IgD-negative memory B cell (primary cell): Measurements from ENCODE around the gene CENPF. TPM values are rescaled to one million over a fixed set of nuclear protein-coding genes. Genes with fewer than 3 reads are reported as not detected.

ENCODE experiments used
- H3K27ac Mint-ChIP-seq, 3 donors: one replicate each; pipeline ENCODE4 v1.8.0; 2020 to 2022; ENCODE audit warnings: mild to moderate bottlenecking in 3 of 3, mixed read lengths in 3 of 3, moderate library complexity in 1 of 3
- H3K27me3 Mint-ChIP-seq: one replicate; pipeline ENCODE4 v1.8.0; 2021; ENCODE audit warnings: mixed read lengths
- H3K36me3 Mint-ChIP-seq: one replicate; pipeline ENCODE4 v1.8.0; 2020; ENCODE audit warnings: mild to moderate bottlenecking, mixed read lengths
- H3K4me1 Mint-ChIP-seq, 3 donors: one replicate each; pipeline ENCODE4 v1.8.0; 2020 to 2022; ENCODE audit warnings: mixed read lengths in 3 of 3, mild to moderate bottlenecking in 1 of 3
- H3K4me3 Mint-ChIP-seq, 4 donors: one replicate each; pipeline ENCODE4 v1.8.0; 2020 to 2022; ENCODE audit warnings: mild to moderate bottlenecking in 4 of 4, mixed read lengths in 4 of 4, moderate library complexity in 3 of 4
- H3K9me3 Mint-ChIP-seq, 3 donors: one replicate each; pipeline ENCODE4 v1.8.0; 2020 to 2021; ENCODE audit warnings: mixed read lengths in 3 of 3, mild to moderate bottlenecking in 1 of 3
- polyA plus RNA-seq: library from polyadenylated mRNA; unstranded; fragments of 300-500 nt; fragmentation: Illumina TruSeq; gene quantifications from one replicate; pipeline ENCODE4 v1.2.3, GENCODE V29; 2021

The CENPF gene, protein sequence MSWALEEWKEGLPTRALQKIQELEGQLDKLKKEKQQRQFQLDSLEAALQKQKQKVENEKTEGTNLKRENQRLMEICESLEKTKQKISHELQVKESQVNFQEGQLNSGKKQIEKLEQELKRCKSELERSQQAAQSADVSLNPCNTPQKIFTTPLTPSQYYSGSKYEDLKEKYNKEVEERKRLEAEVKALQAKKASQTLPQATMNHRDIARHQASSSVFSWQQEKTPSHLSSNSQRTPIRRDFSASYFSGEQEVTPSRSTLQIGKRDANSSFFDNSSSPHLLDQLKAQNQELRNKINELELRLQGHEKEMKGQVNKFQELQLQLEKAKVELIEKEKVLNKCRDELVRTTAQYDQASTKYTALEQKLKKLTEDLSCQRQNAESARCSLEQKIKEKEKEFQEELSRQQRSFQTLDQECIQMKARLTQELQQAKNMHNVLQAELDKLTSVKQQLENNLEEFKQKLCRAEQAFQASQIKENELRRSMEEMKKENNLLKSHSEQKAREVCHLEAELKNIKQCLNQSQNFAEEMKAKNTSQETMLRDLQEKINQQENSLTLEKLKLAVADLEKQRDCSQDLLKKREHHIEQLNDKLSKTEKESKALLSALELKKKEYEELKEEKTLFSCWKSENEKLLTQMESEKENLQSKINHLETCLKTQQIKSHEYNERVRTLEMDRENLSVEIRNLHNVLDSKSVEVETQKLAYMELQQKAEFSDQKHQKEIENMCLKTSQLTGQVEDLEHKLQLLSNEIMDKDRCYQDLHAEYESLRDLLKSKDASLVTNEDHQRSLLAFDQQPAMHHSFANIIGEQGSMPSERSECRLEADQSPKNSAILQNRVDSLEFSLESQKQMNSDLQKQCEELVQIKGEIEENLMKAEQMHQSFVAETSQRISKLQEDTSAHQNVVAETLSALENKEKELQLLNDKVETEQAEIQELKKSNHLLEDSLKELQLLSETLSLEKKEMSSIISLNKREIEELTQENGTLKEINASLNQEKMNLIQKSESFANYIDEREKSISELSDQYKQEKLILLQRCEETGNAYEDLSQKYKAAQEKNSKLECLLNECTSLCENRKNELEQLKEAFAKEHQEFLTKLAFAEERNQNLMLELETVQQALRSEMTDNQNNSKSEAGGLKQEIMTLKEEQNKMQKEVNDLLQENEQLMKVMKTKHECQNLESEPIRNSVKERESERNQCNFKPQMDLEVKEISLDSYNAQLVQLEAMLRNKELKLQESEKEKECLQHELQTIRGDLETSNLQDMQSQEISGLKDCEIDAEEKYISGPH (N-terminal part only)
- polyA plus RNA-seq = 0.29 TPM

DNA sequence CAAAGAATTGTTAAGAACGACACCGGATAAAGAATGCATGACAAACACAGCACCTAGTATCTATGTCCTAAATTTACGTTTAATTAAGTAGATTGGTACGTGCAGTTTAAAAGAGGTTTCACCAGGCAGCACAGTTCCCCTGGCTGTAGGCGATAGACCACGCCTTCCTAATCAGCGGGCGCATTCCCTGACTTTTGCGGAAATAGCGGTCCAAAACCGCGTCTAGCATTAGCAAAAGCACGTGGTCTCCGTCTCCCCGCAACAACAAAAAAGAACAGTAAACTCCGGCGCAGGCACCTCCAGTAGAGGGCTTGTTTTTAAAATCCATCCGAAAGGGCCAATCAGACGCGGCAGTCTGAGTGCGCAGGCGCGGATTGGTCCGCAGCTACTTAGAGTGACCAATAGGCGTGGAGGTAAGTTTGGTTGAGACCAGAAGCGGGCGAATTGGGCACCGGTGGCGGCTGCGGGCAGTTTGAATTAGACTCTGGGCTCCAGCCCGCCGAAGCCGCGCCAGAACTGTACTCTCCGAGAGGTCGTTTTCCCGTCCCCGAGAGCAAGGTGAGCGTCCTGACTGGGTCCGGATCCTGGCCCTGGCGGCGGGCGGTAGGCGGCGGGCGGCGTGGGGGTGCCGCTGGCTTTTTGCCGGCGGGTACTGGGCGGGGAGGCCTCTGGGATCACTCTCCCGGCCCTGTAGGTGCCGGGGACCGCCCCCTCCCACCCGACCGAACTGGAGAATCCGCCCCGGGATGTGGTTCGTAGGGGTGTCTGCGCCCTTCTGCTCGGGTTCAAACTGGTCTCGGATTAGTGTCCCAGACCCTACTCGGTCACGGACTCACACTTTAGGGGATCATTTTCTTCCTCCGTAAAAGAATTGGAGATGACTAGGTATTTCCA is at the start of gene CENPF:
Gene CENPF, plus strand, starts transcription at position 432 of the 894 bp plus-strand sequence. CDS start 10,560 bp downstream, outside the sequence.
- Mint-ChIP-seq H3K4me3 (peak within 1 kb of the TSS; percentile 88 to 96 (median 95)), H3K36me3 (no peaks in the 10 kb centered on the region), H3K4me1 (peaks cover 0 to 25% (median 13%) of the 10 kb centered on the region in 3 donors), H3K9me3 (no peaks in the 10 kb centered on the region), H3K27me3 (no peaks in the 10 kb centered on the region), H3K27ac (peak within 1 kb of the TSS; percentile 53 to 91 (median 90))

DNA sequence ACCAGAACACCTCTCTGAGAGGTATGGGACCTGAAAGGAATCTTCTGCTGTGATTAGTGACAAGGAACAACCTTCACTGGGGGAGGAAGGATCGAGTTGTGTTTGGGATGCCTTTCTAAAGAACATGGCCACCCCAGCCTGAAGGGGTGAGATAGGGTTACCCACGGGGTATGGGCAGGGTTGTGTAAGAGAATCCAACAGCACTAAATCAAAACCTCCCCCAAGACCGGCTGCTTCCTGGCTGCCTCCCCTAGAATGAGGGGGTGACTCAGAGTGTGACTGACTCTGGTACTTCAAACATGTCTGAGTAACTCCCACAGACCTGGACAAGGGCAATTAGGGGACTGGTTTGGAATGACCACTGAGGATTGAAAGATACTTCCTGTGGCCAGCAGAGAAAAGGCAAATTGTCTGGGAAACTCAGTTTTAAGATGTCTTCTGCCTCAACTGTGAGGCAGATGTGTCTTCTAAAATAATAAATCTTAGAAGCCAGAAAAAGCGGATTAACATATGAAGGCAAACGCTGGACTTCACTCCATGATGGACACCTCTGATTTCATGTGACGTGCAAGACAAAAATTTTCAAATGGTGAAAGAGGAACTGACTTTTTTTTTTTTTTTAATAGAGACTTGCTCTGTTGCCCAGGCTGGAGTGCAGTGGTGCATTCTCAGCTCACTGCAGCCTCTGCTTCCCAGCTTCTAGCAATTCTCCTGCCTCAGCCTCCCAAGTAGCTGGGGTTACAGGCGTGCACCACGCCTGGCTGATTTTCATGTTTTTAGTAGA is 44.9 kb upstream of the CENPF start:
- Mint-ChIP-seq H3K36me3 (no peaks in the 10 kb centered on the region), H3K27me3 (peaks cover 6% of the 10 kb centered on the region), H3K27ac (no peak overlapping the region), H3K4me1 (no peaks in the 10 kb centered on the region), H3K9me3 (no peaks in the 10 kb centered on the region), H3K4me3 (no peak overlapping the region)

DNA sequence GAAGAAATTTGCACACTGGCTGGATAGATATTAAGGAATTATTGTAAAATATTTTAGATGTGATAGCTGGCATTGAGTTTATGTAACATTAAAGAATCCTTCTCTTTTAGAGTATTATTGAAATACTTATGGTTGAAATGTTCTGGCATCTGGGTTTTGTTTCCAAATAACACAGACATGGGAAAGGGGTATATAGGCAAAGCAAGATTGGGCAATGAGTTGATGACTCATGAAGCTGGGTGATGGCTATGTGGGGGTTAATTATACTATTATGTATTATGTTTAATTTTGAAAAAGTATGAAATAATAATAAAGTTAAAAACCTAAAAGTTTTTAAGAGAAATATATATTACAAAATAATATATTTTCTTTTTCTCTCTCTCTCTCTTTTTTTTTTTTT is 39.1 kb upstream of the CENPF start:
- Mint-ChIP-seq H3K27ac (no peak overlapping the region), H3K27me3 (peaks cover 6% of the 10 kb centered on the region), H3K9me3 (no peaks in the 10 kb centered on the region), H3K36me3 (no peaks in the 10 kb centered on the region), H3K4me3 (no peak overlapping the region), H3K4me1 (no peaks in the 10 kb centered on the region)

DNA sequence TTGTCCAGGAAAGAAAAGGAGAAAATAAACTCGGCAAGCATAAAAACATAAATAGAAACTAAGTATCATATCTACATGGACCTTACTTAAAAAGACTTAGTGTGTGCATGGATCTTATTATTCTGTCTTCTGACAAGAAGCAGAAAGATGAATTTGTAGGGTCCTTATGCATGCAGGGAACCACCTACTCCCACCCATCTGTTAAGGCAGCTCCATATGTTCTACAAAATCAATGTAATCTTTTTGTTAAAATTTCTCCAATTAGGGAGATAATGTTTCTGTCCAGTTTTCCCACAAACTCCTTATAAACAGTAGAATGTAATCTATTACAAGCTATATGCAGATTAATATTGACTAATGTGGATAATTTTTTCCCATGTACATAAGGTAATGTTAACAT is 37.7 kb upstream of the CENPF start:
- Mint-ChIP-seq H3K4me1 (no peaks in the 10 kb centered on the region), H3K4me3 (no peak overlapping the region), H3K36me3 (no peaks in the 10 kb centered on the region), H3K27me3 (peaks cover 4% of the 10 kb centered on the region), H3K27ac (no peak overlapping the region), H3K9me3 (no peaks in the 10 kb centered on the region)

DNA sequence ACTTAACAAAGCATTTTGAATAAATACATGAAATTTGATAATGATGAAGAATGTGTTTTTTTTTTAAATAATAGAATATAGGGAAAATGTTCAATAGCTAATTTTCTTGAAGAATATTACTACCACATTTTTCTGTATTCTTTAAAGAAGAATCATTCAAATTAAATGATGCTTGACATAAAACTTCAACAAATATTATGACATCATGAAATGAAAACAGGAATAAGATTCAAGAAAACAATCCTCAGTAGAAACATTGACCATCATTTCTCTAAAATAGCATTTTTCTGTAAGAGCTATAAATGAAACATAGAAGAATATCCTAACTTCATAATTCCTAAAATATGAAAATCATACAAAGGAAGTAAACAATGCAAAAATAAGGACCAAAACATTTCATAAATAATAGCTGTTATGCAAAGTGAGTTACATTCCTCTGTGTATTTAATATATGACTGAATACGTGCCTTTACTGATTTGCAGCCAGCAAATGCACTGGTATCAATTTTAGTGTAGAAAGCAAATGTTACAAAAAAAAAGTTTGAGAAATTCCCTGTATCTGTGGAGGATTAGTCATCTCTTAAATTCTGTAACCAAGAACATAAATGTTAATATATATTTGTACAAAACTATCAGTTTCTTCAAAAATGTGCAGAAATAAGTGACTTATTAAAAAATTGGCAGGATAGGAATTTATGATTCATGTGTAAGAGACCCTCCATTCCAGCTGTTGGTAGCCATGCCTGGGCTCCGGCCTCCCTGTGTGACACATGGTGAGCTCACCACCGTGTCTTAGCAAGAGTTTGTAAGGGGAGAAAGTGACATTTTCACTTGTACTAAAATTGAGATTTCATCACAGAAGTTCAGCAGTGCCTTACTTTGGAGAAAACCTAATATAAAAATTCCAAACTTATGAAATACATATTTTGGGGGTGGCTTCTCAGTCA is 36.6 kb upstream of the CENPF start:
- Mint-ChIP-seq H3K36me3 (no peaks in the 10 kb centered on the region), H3K4me1 (no peaks in the 10 kb centered on the region), H3K9me3 (no peaks in the 10 kb centered on the region), H3K27ac (no peak overlapping the region), H3K4me3 (no peak overlapping the region), H3K27me3 (no peaks in the 10 kb centered on the region)

DNA sequence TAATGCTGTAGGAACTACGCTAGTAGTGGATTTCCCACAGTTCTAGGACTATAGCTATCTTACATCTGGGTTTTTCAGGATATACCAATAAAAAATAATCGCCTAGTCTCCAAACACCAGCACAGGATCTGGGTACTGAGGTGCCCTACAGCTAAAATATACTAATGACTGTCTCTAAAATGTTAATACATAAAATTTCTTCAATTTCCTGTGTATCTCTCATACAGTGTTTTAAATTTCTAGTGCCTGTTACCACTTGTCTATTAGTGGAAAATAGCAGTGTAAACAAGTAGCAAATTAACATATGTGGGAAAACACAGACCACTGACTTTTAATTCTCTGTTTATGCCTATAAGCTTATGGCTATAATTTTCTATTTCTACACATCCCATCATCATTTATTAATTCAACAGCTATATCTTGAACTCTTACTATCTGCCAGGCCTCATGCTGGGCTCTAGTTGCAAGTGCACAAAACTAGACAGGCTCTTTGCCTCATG is 35.5 kb upstream of the CENPF start:
- Mint-ChIP-seq H3K36me3 (no peaks in the 10 kb centered on the region), H3K9me3 (no peaks in the 10 kb centered on the region), H3K4me1 (no peaks in the 10 kb centered on the region), H3K27me3 (no peaks in the 10 kb centered on the region), H3K4me3 (no peak overlapping the region), H3K27ac (no peak overlapping the region)

DNA sequence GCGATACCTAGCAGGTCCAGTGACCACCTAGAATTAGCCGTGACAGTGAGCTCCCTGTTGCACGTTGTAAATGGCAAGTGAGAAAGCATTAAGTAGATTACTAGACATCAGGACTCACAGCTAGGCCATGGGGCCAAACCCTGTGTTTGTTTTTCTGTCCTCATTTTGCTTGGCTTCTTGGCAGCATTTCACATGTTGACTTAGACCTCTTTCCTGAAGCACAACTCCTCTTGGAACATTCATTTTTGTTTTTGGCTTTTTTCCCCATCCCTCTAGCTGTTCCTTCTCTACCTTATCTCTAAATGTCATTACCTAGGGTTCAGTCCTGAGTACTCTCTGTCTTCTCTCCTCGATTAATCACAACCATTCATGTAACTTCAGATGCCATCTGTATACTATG is 34.7 kb upstream of the CENPF start:
- Mint-ChIP-seq H3K9me3 (no peaks in the 10 kb centered on the region), H3K27me3 (peaks cover 1% of the 10 kb centered on the region), H3K4me3 (no peak overlapping the region), H3K36me3 (no peaks in the 10 kb centered on the region), H3K27ac (no peak overlapping the region), H3K4me1 (no peaks in the 10 kb centered on the region)

DNA sequence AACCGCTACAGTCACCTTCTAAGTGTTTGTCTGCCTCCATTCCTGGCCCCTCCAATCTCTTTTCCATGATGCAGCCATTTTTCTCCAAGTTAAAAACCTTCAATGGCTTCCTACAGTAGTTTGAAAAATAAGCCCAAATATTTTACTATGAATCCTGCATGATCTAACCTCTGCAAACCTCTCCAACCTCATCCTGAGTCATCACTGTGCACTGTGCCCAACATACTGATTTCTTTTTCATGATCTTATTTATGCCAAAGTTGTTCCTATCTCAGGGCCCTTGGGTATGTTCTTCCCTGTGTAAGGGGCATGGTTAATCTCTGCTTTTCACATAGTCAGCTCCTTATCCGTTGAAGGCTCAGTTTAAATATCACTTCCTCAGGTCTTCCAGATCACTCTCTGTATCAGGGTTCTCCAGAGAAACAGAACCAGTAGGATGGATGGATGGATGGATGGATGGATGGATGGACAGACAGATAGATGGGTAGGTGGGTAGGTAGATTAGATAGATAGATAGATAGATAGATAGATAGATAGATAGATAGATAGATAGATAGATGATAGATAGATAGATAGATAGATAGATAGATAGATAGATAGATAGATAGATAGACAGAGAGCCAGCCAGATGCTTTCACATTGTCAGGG is 33.5 kb upstream of the CENPF start:
- no peaks in the 10 kb centered on the region for H3K4me1 Mint-ChIP-seq
- peaks cover 1% of the 10 kb centered on the region for H3K27me3 Mint-ChIP-seq
- peaks cover 0 to under 1% (median 0%) of the 10 kb centered on the region in 3 donors for H3K9me3 Mint-ChIP-seq
- H3K4me3 Mint-ChIP-seq = no peak overlapping the region
- no peaks in the 10 kb centered on the region for H3K36me3 Mint-ChIP-seq
- H3K27ac Mint-ChIP-seq = no peak overlapping the region

DNA sequence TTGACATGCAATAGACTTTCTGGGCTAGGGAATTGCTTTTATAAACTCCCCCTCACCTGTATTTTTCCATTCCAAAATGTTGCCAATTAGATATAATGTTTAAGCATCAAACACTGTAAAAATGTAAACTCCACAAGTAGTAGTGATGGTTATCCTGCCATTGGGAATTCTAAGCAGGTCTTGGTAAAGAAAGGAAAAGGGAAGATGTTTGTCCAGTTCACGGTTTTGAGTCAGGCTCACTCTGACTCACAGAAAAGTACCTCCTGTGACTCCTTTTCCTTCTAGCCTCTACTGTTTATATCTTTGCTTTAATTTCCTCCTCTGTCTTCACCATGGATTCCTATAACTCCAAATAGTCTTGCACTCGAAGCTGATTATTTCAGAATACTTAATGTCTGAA is 32.6 kb upstream of the CENPF start:
- H3K36me3 Mint-ChIP-seq = no peaks in the 10 kb centered on the region
- H3K27me3 Mint-ChIP-seq = peaks cover 1% of the 10 kb centered on the region
- no peak overlapping the region for H3K27ac Mint-ChIP-seq
- no peaks in the 10 kb centered on the region for H3K4me1 Mint-ChIP-seq
- H3K9me3 Mint-ChIP-seq = peaks cover 0 to 4% (median 0%) of the 10 kb centered on the region in 3 donors
- H3K4me3 Mint-ChIP-seq = no peak overlapping the region

DNA sequence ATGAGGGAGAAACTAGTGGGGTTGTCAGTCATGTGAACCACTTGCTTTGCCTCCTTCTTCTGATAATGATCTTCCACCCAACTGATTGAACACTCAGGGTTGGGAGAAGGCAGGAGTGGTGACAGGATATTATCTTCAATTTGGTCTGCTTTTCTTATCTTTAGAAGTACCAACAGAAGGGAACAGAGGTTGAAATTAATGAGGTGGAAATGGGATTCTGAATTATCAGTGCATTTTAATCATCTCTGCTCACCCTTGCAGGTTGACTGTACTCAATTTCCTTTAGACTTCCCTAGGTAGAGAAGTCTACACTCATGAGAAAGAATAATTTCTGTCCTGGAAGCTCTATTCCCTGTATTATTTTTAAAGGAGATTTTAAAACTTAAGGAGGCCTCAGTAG is 31.7 kb upstream of the CENPF start:
- Mint-ChIP-seq H3K36me3 (no peaks in the 10 kb centered on the region), H3K27me3 (peaks cover 1% of the 10 kb centered on the region), H3K4me1 (no peaks in the 10 kb centered on the region), H3K9me3 (peaks cover 4 to 7% (median 6%) of the 10 kb centered on the region in 3 donors), H3K27ac (no peak overlapping the region), H3K4me3 (no peak overlapping the region)

DNA sequence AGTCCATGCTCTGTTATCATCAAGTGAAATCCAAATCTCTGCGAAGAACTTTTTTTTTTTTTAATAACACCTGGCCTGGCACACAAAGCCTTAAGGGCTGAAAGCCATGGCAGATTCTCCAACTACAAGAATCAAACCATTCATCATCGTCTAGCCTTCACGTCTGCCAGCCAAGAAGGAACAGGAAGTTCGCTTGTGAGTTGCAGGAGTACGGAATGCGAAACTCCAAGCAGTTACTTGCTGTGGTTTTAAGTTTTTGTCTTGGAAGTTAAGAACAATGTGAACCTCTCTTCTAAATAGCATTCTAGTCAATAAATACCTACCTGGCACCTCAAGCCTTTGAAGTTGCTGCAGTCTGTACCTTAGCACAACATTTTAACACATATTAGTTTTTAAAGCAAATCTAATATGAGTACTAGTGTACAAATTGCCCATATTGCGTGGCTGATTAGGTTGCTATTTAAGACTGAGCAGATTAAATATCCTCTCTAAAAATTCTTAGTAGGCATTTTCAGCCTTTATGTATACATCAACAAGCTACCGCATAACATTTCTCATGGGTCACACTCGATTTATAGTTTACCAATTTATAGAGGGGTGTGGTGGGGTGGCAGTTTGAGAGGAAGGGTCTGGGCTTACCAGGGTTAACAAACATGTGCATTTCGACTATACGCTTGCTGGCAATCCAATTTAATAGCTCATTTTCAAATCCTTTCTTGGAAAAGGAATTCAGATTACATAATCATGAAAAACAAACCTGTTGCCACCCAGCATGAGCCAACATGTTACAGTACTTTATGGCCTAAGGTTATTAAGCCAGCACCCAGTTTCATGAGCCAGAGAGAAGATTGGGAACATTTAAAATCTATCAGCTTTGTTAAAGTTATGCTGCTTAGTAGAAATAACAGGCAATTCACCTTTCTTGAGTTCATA is 29.3 kb upstream of the CENPF start:
- no peaks in the 10 kb centered on the region for H3K4me1 Mint-ChIP-seq
- peaks cover 1% of the 10 kb centered on the region for H3K27me3 Mint-ChIP-seq
- H3K9me3 Mint-ChIP-seq = peaks cover 9 to 22% (median 15%) of the 10 kb centered on the region in 3 donors
- H3K4me3 Mint-ChIP-seq = no peak overlapping the region
- no peak overlapping the region for H3K27ac Mint-ChIP-seq
- H3K36me3 Mint-ChIP-seq = no peaks in the 10 kb centered on the region
